GM18519 (cell line): ENCODE data around the gene RNF4.
A peak's percentile ranks its signal among the peaks of the same experiment; 100 is the strongest.
"Not testable (repeated sequence)": the region's sequence is repeated elsewhere in the genome, so short reads cannot be mapped to it uniquely, and the experiment has no call there.

Experiments used
- ATAC-seq: cut with Tn5 transposase; IDR thresholded peaks from one replicate; pipeline ENCODE4 v1.9.1; 2021; ENCODE audit warnings: mild to moderate bottlenecking, moderate library complexity; ENCODE audit not compliant: unreplicated experiment, low FRiP score

The RNF4 gene

DNA sequence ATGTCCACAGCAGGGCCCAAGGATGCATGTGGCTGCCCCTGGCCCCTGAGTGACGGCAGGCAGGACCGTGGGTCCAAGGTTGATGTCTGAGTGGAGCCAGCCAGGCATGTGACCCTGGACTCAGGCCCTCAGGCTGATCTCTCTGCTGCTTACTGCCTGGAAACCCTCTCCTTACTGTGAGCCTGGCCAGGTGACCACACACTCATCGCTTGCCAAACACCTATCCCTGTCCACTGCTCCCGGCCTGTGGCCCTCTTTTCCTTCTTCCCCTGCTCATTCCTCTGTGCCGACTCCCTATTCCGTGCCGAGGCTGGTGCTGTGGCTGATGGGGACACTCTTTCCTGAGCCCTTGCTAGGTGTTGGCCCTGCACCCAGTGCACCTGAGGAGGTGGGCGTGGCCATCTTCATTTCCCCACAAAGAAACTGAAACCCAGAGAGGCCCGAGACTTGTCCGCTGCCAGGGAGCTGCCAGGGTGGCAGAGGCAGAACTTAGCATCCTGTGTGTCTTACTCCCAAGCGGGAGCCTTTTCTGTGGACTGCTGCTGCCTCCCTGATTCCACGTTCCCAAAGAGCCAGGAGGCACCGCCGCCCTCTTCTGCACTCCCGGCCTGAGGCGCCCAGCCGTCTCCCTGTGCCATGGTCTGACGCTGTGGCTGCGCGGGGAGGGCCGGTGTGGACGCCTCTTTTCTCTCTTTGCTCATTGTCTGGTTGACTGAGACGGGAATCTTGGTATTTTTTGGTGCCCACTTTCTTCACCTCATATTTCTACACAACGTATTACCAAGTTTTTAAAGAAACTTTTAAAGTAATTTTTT, 11.2 kb upstream of the RNF4 start:
- no peak for ATAC-seq

DNA sequence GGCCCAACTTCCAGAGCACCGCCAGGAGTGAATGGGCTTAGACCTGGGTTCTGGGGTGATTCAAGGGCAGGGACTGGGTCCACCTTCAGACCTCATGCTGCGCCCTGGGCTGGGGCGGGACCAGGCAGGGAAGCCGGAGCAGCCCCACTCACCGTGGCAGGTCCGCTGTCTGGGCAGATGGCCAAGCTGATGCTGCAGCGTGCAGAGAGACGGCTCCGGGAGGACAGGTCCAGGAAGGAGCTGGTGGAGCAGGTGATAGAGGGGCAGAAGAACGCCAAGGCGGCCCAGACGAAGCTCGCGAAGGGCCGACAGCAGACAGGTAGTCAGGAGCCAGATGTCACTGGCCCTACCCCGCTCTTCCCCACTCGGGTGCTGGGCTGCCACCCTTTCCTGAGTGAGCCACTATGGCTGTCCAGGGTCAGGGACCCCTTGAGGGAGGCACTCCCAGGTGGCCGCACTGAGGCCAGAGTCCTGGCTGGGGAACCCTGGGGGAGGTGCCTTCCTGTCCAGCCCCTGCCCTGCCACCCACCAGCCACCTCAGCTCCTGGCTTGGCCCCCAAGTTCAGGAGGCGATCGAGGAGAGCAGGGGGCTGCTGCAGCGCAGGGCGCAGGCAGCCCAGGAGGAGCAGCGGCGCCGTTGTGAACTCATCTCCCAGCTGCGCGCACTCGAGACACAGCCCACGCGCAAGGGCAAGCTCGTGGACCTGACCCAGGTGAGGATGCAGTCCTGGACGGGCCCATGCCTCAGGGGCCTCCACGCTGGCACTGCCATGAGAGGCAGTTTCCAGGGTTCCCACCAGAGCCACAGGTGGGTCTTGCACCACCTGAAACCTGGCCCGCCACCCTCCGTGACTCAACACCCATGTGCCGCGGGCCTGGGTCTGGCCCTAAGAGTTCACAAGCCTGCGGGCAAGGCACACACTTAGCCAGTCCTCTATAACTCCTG, 10.1 kb upstream of the RNF4 start:
- no peak for ATAC-seq

DNA sequence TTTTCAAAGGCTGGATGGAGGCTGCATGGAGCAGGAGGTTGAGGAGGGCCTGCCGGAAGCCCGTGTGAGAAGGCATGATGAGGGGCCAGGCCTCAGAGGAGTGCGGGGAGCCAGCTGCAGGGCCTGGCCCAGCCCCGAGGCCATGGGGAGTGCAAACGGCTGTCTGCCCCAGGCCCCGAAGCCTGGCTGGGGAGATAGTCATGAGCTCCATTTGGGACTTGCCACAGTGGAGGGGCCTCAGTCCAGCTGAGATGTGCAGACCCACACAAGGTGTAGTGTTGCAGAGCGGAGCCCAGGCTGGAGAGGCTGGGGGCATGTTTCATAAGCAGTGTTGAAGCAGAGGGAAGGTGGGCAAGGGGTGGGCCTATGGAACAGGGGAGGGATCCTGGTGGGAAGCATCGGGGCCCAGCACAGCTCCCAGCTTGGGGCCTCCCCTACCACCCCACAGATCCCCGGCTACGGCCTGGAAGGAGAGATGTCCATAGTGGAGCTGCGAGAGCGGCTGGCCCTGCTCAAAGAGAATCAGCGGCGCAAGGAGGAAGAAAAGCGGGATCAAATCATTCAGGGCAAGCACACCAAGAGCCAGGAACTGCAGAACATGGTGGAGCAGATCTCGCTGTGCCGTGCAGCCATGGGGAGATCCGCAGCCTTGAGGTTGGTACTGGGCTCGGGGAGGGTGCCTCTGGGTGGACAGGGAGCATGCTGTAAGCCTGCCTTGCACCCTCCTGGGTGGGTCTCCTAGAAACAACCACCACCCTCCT, 9.1 kb upstream of the RNF4 start:
- ATAC-seq, result no peak

DNA sequence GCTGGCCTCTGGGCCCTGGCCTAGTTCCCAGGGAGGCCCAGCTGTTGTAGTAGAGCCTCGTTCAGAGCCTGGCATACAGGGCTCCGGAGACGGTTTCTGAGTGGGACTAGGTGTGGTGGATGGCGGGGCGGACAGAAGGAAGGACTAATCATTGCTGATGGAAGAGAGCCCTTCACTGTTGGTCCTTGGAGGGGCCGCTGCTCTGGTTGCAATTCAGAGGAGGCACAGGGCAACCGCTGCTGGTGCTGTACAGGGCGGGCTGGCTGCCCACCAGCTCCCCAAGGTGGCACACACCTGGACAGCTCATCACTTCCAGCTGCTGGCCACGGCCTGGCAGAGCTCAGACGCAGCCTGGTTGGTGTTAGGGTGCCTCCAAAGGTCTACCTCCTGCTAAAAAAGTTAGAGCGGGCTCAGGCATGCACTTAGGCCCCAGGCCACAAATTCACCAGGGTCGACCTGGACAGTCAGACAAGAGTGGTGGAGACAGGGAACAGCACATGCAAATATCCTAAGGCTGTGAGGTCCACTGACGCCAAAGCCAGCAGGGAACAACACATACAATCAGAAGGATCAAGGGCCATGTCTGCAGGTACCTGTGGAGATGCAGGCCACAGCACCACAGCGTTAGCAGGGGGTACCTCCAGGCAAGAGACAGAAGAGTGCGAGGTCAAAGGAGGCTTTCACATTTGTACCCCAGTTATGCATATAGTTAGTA, 7.5 kb upstream of the RNF4 start:
- ATAC-seq, result no peak

- no peak for ATAC-seq
Measured at GRCh38 chr4:2462218-2462991, 6.5 kb upstream of the RNF4 start.

DNA sequence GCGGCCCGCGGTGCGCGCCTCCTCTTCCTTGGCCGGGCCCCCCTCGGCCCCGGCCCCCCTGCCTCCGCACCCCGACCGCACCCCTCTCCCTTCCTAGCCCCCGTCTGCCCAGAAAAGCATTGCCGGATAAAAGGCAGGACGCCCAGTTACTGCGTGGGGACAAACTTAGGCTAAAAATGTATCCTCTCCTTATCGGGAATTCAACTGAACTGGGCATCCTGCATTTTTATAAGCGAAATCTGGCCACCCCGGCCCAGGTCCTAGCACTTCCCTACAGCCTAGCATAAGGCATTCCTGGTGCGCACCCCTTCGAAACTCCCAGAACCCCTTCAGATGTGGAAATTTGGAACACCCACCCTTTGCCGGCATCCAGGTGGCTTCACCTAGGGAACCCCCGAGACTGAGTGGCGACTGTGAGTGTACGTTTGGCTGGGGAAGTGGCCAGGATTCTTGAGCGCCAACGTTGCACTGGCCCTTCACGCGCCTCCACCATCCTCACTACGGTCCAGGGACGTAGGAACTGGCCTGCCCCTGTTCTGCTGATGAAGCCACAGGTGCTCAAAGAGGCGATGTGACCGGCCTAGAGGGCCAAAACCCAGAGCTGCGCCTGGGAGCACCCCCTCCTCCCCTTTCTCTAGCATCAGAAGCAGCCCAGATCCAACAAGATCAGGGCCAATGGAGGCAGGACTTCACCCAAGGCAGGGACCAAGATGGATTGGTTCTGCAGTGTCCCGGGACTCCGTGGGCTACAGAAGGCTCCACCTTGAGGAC, 5.7 kb upstream of the RNF4 start:
- no peak for ATAC-seq

DNA sequence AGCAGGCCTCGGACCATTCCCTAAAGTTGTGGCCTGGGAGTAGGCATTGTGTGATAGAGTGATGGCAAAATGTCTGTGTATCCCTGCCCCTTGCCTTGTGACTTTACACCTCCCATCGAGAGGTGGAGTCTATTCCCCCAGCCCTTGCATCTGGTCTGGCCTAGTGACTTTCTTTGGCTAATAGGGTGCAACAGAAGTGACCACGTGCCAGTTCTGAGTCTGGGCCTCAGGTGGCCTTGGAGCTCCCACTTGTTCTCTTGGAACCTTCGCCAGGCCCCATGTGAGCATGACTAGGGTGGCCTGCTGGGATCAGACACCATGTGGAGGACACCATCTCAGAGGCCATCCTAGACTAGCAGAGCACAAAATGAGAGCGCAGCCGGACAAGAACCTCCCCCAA, 3.9 kb upstream of the RNF4 start:
- ATAC-seq, result no peak

DNA sequence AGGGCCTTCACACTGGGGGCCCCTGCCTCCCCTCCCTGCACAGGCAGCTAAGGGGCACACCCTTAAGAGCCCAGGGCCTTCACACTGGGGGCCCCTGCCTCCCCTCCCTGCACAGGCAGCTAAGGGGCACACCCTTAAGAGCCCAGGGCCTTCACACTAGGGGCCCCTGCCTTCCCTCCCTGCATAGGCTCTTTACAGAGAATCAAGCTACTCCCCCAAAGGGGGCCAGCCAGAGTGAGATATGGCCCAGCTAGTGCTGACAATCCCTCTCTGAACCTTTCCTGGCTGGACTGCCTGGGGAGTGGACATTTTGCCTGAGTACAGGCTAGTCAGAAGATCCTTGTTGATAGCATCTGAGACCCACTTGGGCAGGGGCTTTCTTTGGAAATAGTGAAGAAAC, 3.4 kb upstream of the RNF4 start:
- not testable (repeated sequence) for ATAC-seq

GRCh38 chr4:2469192-2469984, 482 bp downstream of the RNF4 start:
- ATAC-seq, result peak; percentile 30

GRCh38 chr4:2470791-2471190, 1.9 kb downstream of the RNF4 start:
- ATAC-seq, result no peak

GRCh38 chr4:2472187-2472586, 3.3 kb downstream of the RNF4 start:
- ATAC-seq, result no peak

DNA sequence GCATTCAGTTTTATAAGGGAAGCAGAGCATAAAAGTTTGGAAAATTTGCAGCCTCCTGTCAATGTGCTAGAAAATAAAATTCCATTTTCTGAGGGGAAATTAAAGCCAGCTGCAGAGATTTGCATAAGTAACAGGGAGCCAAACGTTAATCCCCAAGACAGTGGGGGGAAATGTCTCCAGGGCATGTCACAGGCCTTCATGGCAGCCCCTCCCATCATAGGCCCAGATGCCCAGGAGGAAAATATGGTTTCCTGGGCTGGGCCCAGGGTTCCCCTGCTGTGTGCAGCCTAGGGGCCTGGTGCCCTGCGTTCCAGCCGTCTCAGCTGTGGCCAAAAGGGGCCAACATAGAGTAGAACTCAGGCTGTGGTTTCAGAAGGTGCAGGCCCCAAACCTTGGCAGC, 9.3 kb downstream of the RNF4 start:
- ATAC-seq, result no peak

- ATAC-seq, result no peak
Measured at GRCh38 chr4:2480649-2481048, 11.7 kb downstream of the RNF4 start.

- no peak for ATAC-seq
Measured at GRCh38 chr4:2482192-2482591, 13.3 kb downstream of the RNF4 start.

- peak; percentile 35 for ATAC-seq
Measured at GRCh38 chr4:2482693-2483092, 13.8 kb downstream of the RNF4 start.

DNA sequence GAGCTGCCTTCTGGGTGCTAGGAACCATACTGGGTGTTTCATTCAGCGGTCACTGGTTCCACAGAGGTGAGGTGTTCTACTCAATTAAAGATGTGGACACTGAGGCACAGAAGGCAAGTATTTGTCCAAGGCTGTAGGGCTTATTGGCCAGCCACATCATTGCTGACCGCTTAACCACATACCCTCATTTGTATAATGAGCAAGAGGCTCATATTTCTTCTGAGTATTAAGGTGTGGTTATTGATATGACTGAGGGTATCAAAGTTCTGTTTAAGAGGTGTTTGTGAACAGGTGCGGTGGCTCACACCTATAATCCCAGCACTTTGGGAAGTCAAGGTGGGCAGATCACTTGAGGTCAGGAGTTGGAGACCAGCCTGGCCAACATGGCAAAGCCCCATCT, 14.3 kb downstream of the RNF4 start:
- no peak for ATAC-seq

GRCh38 chr4:2484185-2484584, 15.3 kb downstream of the RNF4 start:
- no peak for ATAC-seq

GRCh38 chr4:2484993-2485392, 16.1 kb downstream of the RNF4 start:
- no peak for ATAC-seq
